ENCODE measurements around the gene IMMT. TPM values are rescaled to one million over a fixed set of nuclear protein-coding genes. Genes with fewer than 3 reads are reported as not detected.

Gene IMMT
- total RNA-seq, 1 donor from 2014 or later, result 99.4 TPM

DNA sequence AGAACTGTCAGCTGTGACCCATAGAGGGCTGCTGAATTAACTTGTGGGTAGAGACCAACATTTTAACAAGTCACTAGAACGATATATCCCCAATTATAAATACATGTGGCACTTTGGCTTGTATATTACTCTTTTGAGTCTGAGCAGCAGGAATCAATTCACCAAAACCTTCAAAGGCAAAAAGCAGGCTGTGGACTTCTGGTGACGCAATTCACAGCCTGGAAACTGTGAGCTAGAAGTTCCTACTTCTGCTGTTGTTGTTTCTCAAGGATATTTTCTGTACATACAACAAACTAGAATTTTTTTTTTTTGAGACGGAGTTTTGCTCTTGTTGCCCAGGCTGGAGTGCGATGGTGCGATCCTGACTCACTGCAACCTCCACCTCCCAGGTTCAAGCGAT is 52.0 kb downstream of the IMMT start:
- Mint-ChIP-seq H3K27ac (ENCODE audit: unreplicated experiment) (peak overlapping the region; percentile 38), H3K4me3 (ENCODE audit: unreplicated experiment) (no peak overlapping the region), H3K36me3 (ENCODE audit: low read depth, unreplicated experiment) (peaks cover 27% of the 10 kb centered on the region), H3K4me1 (ENCODE audit: low read depth, unreplicated experiment) (no peaks in the 10 kb centered on the region), H3K9me3 (ENCODE audit: unreplicated experiment) (no peaks in the 10 kb centered on the region), H3K27me3 (ENCODE audit: low read depth, unreplicated experiment) (no peaks in the 10 kb centered on the region)
- TF ChIP-seq CTCF (IDR thresholded peaks at IDR 0.05; ENCODE audit: insufficient read depth, low read depth, low read length), result no peak
- no peak for TF ChIP-seq EZH2 (IDR thresholded peaks at IDR 0.05; ENCODE audit: insufficient read depth, low read length)
- Histone ChIP-seq H2AFZ (ENCODE audit: low read depth, low read length) (no peak overlapping the region), H3K27ac (ENCODE audit: low read depth, low read length) (no peak overlapping the region), H3K79me2 (ENCODE audit: insufficient read depth, low read length) (no peaks in the 10 kb centered on the region), H3K9ac (ENCODE audit: low read length) (no peak overlapping the region), H3K4me1 (ENCODE audit: insufficient read depth, low read length) (no peaks in the 10 kb centered on the region), H3K36me3 (ENCODE audit: insufficient read depth, low read length) (peaks cover 53% of the 10 kb centered on the region), H3K4me2 (ENCODE audit: low read length) (no peak overlapping the region), H3K27me3 (ENCODE audit: insufficient read depth, low read length) (no peaks in the 10 kb centered on the region), H4K20me1 (ENCODE audit: insufficient read depth, low read length) (peaks cover 3% of the 10 kb centered on the region), H3K9me3 (ENCODE audit: insufficient read depth, low read depth, low read length) (no peaks in the 10 kb centered on the region), H3K4me3 (ENCODE audit: insufficient read depth, low read depth, low read length) (no peak overlapping the region)
- FAIRE-seq, result no peak
- DNase-seq (ENCODE audit: low read depth), result no peak

GRCh38 chr2:86142436-86143257 is 52.6 kb downstream of the IMMT start:
- Histone ChIP-seq H2AFZ (ENCODE audit: low read depth, low read length) (no peak overlapping the region), H3K9ac (ENCODE audit: low read length) (no peak overlapping the region), H3K79me2 (ENCODE audit: insufficient read depth, low read length) (no peaks in the 10 kb centered on the region), H3K27me3 (ENCODE audit: insufficient read depth, low read length) (no peaks in the 10 kb centered on the region), H3K9me3 (ENCODE audit: insufficient read depth, low read depth, low read length) (no peaks in the 10 kb centered on the region), H3K27ac (ENCODE audit: low read depth, low read length) (no peak overlapping the region), H4K20me1 (ENCODE audit: insufficient read depth, low read length) (peaks cover 3% of the 10 kb centered on the region), H3K4me2 (ENCODE audit: low read length) (no peak overlapping the region), H3K4me1 (ENCODE audit: insufficient read depth, low read length) (no peaks in the 10 kb centered on the region), H3K4me3 (ENCODE audit: insufficient read depth, low read depth, low read length) (no peak overlapping the region), H3K36me3 (ENCODE audit: insufficient read depth, low read length) (peaks cover 55% of the 10 kb centered on the region)
- Mint-ChIP-seq H3K36me3 (ENCODE audit: low read depth, unreplicated experiment) (peaks cover 25% of the 10 kb centered on the region), H3K4me3 (ENCODE audit: unreplicated experiment) (no peak overlapping the region), H3K9me3 (ENCODE audit: unreplicated experiment) (no peaks in the 10 kb centered on the region), H3K4me1 (ENCODE audit: low read depth, unreplicated experiment) (no peaks in the 10 kb centered on the region), H3K27me3 (ENCODE audit: low read depth, unreplicated experiment) (no peaks in the 10 kb centered on the region), H3K27ac (ENCODE audit: unreplicated experiment) (no peak overlapping the region)
- no peak for TF ChIP-seq EZH2 (IDR thresholded peaks at IDR 0.05; ENCODE audit: insufficient read depth, low read length)
- no peak for TF ChIP-seq CTCF (IDR thresholded peaks at IDR 0.05; ENCODE audit: insufficient read depth, low read depth, low read length)
- FAIRE-seq (no peak), DNase-seq (ENCODE audit: low read depth) (no peak)

DNA sequence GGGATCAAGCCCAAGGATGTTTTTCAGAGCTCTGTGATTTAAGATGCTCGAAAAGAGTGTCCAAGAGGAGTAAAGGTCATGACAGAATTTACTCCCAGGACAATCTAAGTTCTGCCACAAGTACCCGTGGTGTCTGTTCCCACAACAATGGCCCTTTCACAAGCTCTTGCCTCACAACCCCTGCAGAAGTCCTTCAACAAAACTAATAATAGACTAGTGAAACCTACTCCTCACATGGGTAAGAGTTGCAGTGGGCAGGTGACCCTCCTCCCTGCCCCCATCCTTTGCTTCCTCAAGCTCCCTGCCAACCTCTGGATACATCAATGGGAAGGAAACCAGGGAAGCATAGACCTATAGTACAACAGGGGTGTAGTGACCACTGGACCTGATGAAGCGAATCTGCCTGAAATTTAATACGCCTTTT is 54.3 kb downstream of the IMMT start:
- Mint-ChIP-seq H3K27ac (ENCODE audit: unreplicated experiment) (no peak overlapping the region), H3K36me3 (ENCODE audit: low read depth, unreplicated experiment) (peaks cover 29% of the 10 kb centered on the region), H3K4me3 (ENCODE audit: unreplicated experiment) (no peak overlapping the region), H3K9me3 (ENCODE audit: unreplicated experiment) (no peaks in the 10 kb centered on the region), H3K4me1 (ENCODE audit: low read depth, unreplicated experiment) (no peaks in the 10 kb centered on the region), H3K27me3 (ENCODE audit: low read depth, unreplicated experiment) (no peaks in the 10 kb centered on the region)
- Histone ChIP-seq H3K9me3 (ENCODE audit: insufficient read depth, low read depth, low read length) (no peaks in the 10 kb centered on the region), H3K9ac (ENCODE audit: low read length) (no peak overlapping the region), H3K27ac (ENCODE audit: low read depth, low read length) (no peak overlapping the region), H3K4me2 (ENCODE audit: low read length) (no peak overlapping the region), H3K79me2 (ENCODE audit: insufficient read depth, low read length) (no peaks in the 10 kb centered on the region), H3K27me3 (ENCODE audit: insufficient read depth, low read length) (no peaks in the 10 kb centered on the region), H3K4me3 (ENCODE audit: insufficient read depth, low read depth, low read length) (no peak overlapping the region), H3K36me3 (ENCODE audit: insufficient read depth, low read length) (peaks cover 61% of the 10 kb centered on the region), H4K20me1 (ENCODE audit: insufficient read depth, low read length) (peaks cover 3% of the 10 kb centered on the region), H2AFZ (ENCODE audit: low read depth, low read length) (no peak overlapping the region), H3K4me1 (ENCODE audit: insufficient read depth, low read length) (no peaks in the 10 kb centered on the region)
- DNase-seq (ENCODE audit: low read depth), result no peak
- no peak for FAIRE-seq
- no peak for TF ChIP-seq EZH2 (IDR thresholded peaks at IDR 0.05; ENCODE audit: insufficient read depth, low read length)
- TF ChIP-seq CTCF (IDR thresholded peaks at IDR 0.05; ENCODE audit: insufficient read depth, low read depth, low read length), result no peak

All from astrocyte (in vitro differentiated cells and primary cell).